ENCODE results near the gene ACTRT3.
A peak's percentile ranks its signal among the peaks of the same experiment; 100 is the strongest.

Gene ACTRT3

DNA sequence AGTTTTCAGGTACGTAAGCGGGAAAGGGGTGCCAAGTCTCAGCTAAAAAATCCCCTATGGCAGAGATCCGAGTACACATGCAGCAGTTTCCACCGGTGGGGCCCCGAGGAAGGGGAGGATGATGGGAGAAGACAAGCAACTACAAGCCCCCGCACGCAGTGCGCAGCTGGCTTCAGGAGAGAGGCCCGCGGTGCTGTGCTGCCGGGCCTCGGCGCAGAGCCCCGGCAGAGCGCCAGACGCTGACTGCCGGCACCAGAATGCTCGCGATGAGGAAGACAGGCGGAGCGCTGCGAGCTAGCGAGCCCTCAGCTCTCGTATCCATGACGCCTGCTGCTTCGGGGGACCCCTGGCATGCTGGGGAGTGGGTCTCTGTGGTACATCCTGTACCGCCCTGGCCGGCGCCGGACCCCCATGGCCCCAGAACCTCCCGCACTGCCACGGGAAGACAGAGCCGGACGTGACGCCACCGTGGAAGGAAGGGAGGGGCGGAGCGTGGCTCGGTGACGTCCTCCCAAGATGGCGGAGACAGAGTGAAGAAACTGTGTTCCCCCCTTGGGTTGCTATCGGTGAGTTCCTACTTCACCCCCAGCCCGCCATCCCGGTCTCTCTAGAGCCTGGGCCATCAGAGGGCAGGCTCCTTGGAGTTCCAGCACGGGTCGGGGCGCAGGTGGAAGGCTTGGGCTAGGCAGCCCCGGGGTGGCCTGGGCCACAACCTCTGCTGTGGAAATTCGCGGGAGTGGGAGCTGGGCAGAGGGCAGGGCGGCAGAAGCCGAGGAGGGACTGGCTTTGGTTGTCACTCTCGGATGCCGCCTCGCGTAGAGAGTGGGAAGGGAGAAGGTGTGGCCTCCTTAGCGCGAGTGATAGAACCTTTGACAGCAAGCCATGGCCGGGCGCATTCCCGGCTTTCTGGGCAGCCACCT, 3.8 kb upstream of the ACTRT3 start, which contains the start of gene MYNN:
Gene MYNN (plus strand): TSS at position 500 of the 920 bp plus-strand sequence. CDS start 900 bp downstream, outside the sequence.
- Histone ChIP-seq H3K4me3 (ENCODE audit: insufficient read depth, low read depth, low read length) (peak within 1 kb of the TSS; percentile 100), H3K27me3 (ENCODE audit: control insufficient read depth, insufficient read depth, low read length, poor library complexity, severe bottlenecking) (no peaks in the 10 kb centered on the region), H3K27ac (ENCODE audit: insufficient read depth, low read depth, low read length, poor library complexity, severe bottlenecking) (peak within 1 kb of the TSS; percentile 90), H3K4me1 (ENCODE audit: control insufficient read depth, insufficient read depth, low read length) (peaks cover 6% of the 10 kb centered on the region), H3K9me3 (ENCODE audit: control insufficient read depth, low read length) (no peaks in the 10 kb centered on the region), H3K36me3 (ENCODE audit: control insufficient read depth, insufficient read depth, low read length) (peaks cover 9% of the 10 kb centered on the region)
- WGBS, 2 experiments, result 0% methylated on average over 61 of the region's 61 CpGs

DNA sequence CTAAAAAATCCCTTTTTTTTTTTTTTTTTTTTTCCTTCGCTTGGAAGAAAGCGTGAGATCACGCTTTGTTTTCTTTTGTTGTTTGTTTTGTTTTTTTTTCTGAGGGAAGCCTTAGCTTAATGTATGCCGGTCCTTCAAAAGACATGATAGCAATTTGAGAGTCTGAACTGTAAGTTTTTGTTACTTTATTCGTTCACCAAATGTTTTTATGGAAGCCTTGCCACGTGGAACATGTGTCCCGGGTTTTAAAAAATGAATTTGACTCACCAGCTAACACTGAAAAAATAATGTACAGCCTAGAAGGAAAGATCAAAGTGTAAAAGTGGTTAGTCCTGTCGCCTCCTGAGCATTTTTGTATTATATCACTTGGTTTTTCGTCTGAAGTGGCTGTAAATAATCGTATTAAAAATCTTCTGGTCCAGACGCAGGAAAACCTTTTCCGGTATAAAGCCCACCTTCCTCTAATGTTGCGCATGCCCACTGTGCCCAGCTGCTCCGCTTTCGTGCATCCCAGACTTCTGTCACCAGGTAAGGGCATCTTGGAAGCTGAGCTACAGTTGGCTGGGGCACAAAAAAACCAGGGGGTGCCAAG, 3.0 kb upstream of the ACTRT3 start:
- no peaks in the 10 kb centered on the region for H3K9me3 ChIP-seq (ENCODE audit: control insufficient read depth, low read length)
- no peaks in the 10 kb centered on the region for H3K27me3 ChIP-seq (ENCODE audit: control insufficient read depth, insufficient read depth, low read length, poor library complexity, severe bottlenecking)
- H3K36me3 ChIP-seq (ENCODE audit: control insufficient read depth, insufficient read depth, low read length), result peaks cover 9% of the 10 kb centered on the region
- H3K4me1 ChIP-seq (ENCODE audit: control insufficient read depth, insufficient read depth, low read length), result peaks cover 6% of the 10 kb centered on the region
- H3K27ac ChIP-seq (ENCODE audit: insufficient read depth, low read depth, low read length, poor library complexity, severe bottlenecking), result peak overlapping the region; percentile 90
- peak overlapping the region; percentile 100 for H3K4me3 ChIP-seq (ENCODE audit: insufficient read depth, low read depth, low read length)
- 0% methylated on average over 14 to 15 of the region's 15 CpGs for WGBS, 2 experiments

DNA sequence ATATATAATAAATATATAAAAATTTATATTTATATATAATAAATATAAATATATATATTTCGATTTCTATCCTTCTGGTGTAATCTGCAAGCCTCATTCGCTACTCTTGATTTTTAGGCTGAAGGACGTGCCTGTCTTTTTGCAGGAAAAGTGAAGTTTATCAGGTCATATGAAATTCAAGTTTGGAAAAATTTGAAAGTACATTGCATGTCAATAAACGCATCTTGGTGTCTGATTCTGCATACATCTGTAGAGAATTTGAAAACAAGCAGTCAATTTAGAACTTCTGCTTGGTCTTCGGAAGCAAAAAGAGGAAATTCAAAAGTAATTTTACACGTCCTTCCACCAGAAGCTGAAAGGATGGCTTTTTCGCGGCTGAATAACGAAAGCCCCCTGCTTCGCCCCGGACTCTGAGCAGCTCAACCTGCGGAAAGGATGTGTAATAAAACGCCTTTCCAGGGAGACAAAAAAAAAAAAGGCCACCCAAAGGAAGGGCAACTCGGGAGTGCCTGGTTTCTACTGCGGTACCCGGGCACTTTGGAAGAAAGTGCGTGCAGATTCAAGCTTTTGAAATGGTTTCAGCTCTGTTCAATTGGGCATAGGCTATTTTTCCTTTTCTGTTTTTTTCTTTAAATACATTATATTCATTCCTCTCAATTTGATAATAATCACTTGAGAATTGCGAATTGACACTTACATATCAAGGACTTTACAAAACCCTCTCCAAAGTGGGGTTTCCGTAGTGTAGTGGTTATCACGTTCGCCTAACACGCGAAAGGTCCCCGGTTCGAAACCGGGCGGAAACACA, 2.3 kb upstream of the ACTRT3 start:
- Histone ChIP-seq H3K9me3 (ENCODE audit: control insufficient read depth, low read length) (no peaks in the 10 kb centered on the region), H3K27ac (ENCODE audit: insufficient read depth, low read depth, low read length, poor library complexity, severe bottlenecking) (peak overlapping the region; percentile 90), H3K36me3 (ENCODE audit: control insufficient read depth, insufficient read depth, low read length) (peaks cover 9% of the 10 kb centered on the region), H3K27me3 (ENCODE audit: control insufficient read depth, insufficient read depth, low read length, poor library complexity, severe bottlenecking) (no peaks in the 10 kb centered on the region), H3K4me3 (ENCODE audit: insufficient read depth, low read depth, low read length) (peak overlapping the region; percentile 100), H3K4me1 (ENCODE audit: control insufficient read depth, insufficient read depth, low read length) (peaks cover 6% of the 10 kb centered on the region)
- 0 to 1% methylated on average over 26 of the region's 27 CpGs for WGBS, 2 experiments

DNA sequence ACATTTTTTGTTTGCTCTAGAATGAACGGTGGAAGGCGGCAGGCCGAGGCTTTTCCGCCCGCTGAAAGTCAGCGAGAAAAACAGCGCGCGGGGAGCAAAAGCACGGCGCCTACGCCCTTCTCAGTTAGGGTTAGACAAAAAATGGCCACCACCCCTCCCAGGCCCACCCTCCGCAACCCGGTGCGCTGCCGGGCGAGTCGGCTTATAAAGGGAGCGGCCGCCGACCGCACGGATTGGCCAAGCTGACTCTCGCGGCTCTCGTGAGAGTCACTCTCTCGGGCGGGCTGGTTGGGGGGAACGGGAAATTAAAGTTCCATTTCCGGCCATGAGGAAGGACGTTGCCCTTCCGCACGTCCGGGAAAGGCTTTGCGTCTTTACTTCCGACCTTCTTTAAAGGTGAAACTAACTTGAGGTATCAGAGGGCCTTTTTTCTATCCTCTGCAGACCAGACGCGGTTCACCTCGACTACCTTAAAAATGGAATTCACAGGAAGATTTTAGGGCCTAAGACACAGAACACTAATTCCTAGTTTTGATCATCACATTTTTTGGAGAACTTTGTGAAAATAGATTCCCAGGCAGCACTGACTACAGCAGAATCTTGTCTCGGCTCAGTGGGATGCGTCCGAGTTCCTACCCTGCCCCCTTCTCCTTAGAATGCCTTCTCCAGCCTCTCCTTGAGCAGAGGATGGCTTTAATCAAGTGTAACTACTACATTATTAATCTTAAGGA, 4.3 kb downstream of the ACTRT3 start, which contains the start of gene TERC:
Gene TERC (minus strand): TSS at position 179 of the 731 bp plus-strand sequence.
- Histone ChIP-seq H3K36me3 (ENCODE audit: control insufficient read depth, insufficient read depth, low read length) (no peaks in the 10 kb centered on the region), H3K4me1 (ENCODE audit: control insufficient read depth, insufficient read depth, low read length) (no peaks in the 10 kb centered on the region), H3K27me3 (ENCODE audit: control insufficient read depth, insufficient read depth, low read length, poor library complexity, severe bottlenecking) (no peaks in the 10 kb centered on the region), H3K9me3 (ENCODE audit: control insufficient read depth, low read length) (no peaks in the 10 kb centered on the region), H3K27ac (ENCODE audit: insufficient read depth, low read depth, low read length, poor library complexity, severe bottlenecking) (no peak within 1 kb of the TSS), H3K4me3 (ENCODE audit: insufficient read depth, low read depth, low read length) (peak within 1 kb of the TSS; percentile 42)
- 61 to 65% methylated on average over 42 of the region's 42 CpGs for WGBS, 2 experiments

DNA sequence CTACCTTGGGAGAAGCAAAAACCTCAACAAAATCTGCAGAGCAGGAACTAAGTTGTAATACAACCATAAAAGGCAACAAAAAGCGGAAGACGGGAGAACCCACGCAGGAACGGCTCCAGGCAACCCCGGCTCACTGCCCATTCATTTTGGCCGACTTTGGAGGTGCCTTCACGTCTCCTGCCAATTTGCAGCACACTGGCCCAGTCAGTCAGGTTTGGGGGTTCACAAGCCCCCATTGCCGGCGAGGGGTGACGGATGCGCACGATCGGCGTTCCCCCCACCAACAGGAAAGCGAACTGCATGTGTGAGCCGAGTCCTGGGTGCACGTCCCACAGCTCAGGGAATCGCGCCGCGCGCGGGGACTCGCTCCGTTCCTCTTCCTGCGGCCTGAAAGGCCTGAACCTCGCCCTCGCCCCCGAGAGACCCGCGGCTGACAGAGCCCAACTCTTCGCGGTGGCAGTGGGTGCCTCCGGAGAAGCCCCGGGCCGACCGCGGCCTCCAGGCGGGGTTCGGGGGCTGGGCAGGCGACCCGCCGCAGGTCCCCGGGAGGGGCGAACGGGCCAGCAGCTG, 5.0 kb downstream of the ACTRT3 start:
- Histone ChIP-seq H3K4me1 (ENCODE audit: control insufficient read depth, insufficient read depth, low read length) (no peaks in the 10 kb centered on the region), H3K27me3 (ENCODE audit: control insufficient read depth, insufficient read depth, low read length, poor library complexity, severe bottlenecking) (no peaks in the 10 kb centered on the region), H3K4me3 (ENCODE audit: insufficient read depth, low read depth, low read length) (peak overlapping the region; percentile 42), H3K27ac (ENCODE audit: insufficient read depth, low read depth, low read length, poor library complexity, severe bottlenecking) (no peak overlapping the region), H3K9me3 (ENCODE audit: control insufficient read depth, low read length) (no peaks in the 10 kb centered on the region), H3K36me3 (ENCODE audit: control insufficient read depth, insufficient read depth, low read length) (no peaks in the 10 kb centered on the region)
- WGBS, 2 experiments, result 54 to 66% methylated on average over 46 of the region's 46 CpGs

DNA sequence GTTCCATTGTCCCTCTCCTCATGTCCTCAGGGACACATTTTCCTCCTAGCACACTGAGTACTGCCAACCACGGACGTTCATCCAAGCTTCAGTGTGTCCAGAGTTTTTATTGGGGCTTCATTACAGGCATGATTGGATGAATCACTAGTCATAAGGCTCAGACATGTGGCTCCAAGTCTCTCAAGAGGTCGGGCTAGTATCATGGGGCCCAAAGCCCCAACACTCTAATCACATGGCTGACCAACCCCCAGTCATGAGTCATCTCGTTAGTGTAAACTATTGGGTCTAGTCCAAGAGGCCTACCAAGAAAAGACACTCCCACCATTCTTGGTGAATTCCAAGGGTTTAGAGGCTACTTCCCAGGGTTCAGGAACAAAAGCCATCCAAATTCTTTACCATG, 8.9 kb downstream of the ACTRT3 start:
- WGBS, 2 experiments, result 91 to 92% methylated on average over 4 of the region's 4 CpGs
- Histone ChIP-seq H3K27ac (ENCODE audit: insufficient read depth, low read depth, low read length, poor library complexity, severe bottlenecking) (no peak overlapping the region), H3K36me3 (ENCODE audit: control insufficient read depth, insufficient read depth, low read length) (no peaks in the 10 kb centered on the region), H3K27me3 (ENCODE audit: control insufficient read depth, insufficient read depth, low read length, poor library complexity, severe bottlenecking) (no peaks in the 10 kb centered on the region), H3K4me1 (ENCODE audit: control insufficient read depth, insufficient read depth, low read length) (no peaks in the 10 kb centered on the region), H3K4me3 (ENCODE audit: insufficient read depth, low read depth, low read length) (no peak overlapping the region), H3K9me3 (ENCODE audit: control insufficient read depth, low read length) (no peaks in the 10 kb centered on the region)

DNA sequence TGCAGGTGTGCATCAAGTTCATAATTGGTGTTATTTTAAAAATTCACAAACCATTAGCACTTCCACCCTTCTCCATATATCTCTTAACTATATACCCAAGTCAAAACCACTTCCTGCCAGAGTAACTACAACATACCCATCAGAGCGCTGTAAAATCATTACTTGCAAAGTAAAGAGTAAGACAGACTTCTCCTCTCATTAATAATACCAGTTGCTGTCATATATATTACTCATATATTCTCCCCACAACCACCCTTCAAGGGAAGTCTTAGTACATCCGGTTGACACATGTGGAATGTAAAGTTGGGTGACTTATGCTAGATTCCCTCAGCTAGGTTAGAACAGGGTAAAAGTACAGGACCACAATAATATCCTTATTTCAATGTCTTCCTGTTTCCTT, 10.1 kb downstream of the ACTRT3 start:
- H3K4me3 ChIP-seq (ENCODE audit: insufficient read depth, low read depth, low read length), result no peak overlapping the region
- no peaks in the 10 kb centered on the region for H3K27me3 ChIP-seq (ENCODE audit: control insufficient read depth, insufficient read depth, low read length, poor library complexity, severe bottlenecking)
- H3K9me3 ChIP-seq (ENCODE audit: control insufficient read depth, low read length), result no peaks in the 10 kb centered on the region
- WGBS, 2 experiments, result 95 to 97% methylated on average over 1 to 2 of the region's 2 CpGs
- no peak overlapping the region for H3K27ac ChIP-seq (ENCODE audit: insufficient read depth, low read depth, low read length, poor library complexity, severe bottlenecking)
- no peaks in the 10 kb centered on the region for H3K4me1 ChIP-seq (ENCODE audit: control insufficient read depth, insufficient read depth, low read length)
- no peaks in the 10 kb centered on the region for H3K36me3 ChIP-seq (ENCODE audit: control insufficient read depth, insufficient read depth, low read length)

DNA sequence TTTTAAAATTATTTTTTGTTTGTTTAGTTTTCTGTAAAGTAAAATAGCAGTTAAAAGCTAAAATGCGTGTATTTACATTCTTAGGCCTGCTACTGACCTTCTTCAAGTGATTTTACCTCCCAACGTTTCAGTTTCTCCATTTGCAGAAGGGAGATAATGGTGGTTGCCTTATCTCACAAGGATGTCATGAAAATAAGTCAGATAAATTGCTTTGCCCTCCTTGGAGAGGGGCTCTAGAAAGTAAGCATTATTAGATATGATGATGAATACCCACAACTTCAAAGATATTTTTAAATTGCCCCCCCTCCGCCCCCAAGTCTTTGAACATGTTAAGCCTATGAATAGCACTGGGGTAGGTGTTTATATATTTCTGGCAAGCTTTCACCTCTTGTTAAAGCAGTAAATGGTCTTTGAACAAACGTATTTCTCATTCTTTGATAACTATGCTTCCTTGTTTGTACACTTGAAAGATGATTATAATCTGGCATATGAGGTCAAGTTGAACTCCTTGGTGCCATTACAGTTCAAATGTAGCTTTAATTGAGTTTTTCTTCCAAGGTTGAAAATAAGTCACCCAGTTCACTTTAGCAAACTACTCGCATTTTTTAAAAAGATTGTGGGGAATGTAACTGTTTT, 10.9 kb downstream of the ACTRT3 start:
- no peaks in the 10 kb centered on the region for H3K9me3 ChIP-seq (ENCODE audit: control insufficient read depth, low read length)
- no peak overlapping the region for H3K4me3 ChIP-seq (ENCODE audit: insufficient read depth, low read depth, low read length)
- 83 to 89% methylated on average over 3 to 5 of the region's 5 CpGs for WGBS, 2 experiments
- no peak overlapping the region for H3K27ac ChIP-seq (ENCODE audit: insufficient read depth, low read depth, low read length, poor library complexity, severe bottlenecking)
- no peaks in the 10 kb centered on the region for H3K4me1 ChIP-seq (ENCODE audit: control insufficient read depth, insufficient read depth, low read length)
- no peaks in the 10 kb centered on the region for H3K36me3 ChIP-seq (ENCODE audit: control insufficient read depth, insufficient read depth, low read length)
- H3K27me3 ChIP-seq (ENCODE audit: control insufficient read depth, insufficient read depth, low read length, poor library complexity, severe bottlenecking), result no peaks in the 10 kb centered on the region

DNA sequence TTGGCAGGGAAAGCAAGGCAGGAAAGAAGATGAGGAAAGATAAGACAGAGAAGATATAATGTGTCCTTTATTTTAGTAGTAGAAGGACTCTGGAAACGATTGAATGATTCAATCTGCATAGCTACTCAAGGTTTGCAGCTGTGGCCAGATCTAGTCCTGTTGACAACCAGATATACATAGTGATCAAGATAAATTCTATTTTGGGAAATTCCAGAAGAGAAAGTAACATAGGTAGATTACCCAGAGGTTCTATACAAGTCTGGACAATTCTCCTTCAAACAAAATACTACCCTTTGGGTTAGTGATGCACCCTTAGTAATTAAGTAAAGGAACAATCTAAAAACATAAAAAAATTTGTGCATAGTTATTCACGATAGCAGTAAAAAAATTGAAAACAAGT, 13.9 kb downstream of the ACTRT3 start:
- WGBS, 2 experiments, result 79 to 97% methylated on average over 1 to 2 of the region's 2 CpGs
- Histone ChIP-seq H3K9me3 (ENCODE audit: control insufficient read depth, low read length) (no peaks in the 10 kb centered on the region), H3K36me3 (ENCODE audit: control insufficient read depth, insufficient read depth, low read length) (no peaks in the 10 kb centered on the region), H3K4me3 (ENCODE audit: insufficient read depth, low read depth, low read length) (no peak overlapping the region), H3K4me1 (ENCODE audit: control insufficient read depth, insufficient read depth, low read length) (no peaks in the 10 kb centered on the region), H3K27ac (ENCODE audit: insufficient read depth, low read depth, low read length, poor library complexity, severe bottlenecking) (no peak overlapping the region), H3K27me3 (ENCODE audit: control insufficient read depth, insufficient read depth, low read length, poor library complexity, severe bottlenecking) (no peaks in the 10 kb centered on the region)

All from ectodermal cell (in vitro differentiated cells).